ENCODE results near the gene ZNF609.

ZNF609 gene

DNA sequence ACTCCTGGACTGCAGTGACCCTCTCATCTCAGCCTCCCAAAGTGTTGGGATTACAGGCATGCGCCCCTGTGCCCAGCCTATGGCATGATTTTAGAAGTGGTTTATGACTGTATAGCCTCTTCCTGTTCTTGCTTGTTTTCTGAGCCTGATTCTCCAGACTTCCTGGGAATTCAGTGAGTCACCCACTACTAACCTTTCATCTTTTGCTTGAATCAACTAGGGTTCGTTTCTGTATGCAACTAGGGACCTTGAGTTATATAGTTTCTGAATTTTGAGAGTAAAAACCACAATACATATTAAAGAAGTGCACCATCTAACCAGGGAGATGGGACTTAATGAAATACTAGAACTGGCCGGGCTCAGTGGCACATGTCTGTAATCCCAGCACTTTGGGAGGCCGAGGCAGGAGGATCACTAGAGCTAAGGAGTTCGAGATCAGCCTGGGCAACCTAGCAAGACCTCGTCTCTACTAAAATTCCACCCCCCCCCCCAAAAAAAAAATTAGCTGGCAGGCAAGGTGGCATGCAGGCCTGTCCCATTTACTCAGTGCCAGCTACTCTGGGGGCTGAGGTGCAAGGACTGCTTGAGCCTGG lies 76.0 kb downstream of the ZNF609 start:
- DNase-seq (ENCODE audit: low read depth): peak; percentile 83

DNA sequence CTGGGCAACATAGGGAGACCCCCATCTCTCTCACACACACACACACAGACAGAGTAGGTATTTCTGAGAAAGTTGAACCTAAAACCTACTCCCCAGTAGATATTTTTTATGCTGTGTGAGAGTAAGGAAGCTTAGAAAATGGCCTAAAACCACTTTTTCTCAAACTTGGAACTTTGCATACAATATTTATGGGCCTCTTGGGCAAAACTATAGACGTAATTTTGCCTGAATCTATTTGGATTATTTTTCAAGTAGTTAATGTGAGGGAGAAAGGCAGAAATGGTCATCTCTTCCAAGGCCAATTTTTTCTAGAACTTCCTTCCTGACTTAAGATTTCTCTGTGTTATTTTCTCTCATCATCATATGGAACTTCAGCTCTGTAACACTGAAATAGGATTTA lies 81.7 kb downstream of the ZNF609 start:
- no peak for DNase-seq (ENCODE audit: low read depth)

DNA sequence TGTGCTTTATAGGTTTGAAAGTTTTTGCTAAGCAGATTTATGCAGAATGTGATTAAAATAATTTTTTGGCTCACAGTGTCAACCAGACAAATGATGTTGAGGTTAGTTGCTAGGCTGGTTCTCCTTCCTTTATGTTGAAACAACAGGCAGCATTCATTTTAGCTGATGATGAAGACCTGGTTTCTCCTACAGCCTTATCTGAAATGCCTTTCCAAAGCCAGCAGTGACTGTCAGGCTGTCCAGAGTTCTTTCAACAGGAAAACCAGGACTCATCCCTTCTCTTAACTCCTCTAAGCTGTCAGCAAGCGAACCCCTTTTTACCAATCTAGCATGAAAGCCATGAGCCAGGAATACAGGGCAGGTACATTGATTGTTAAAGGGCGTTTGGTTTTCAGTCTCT lies 84.1 kb downstream of the ZNF609 start:
- peak; percentile 85 for DNase-seq (ENCODE audit: low read depth)

DNA sequence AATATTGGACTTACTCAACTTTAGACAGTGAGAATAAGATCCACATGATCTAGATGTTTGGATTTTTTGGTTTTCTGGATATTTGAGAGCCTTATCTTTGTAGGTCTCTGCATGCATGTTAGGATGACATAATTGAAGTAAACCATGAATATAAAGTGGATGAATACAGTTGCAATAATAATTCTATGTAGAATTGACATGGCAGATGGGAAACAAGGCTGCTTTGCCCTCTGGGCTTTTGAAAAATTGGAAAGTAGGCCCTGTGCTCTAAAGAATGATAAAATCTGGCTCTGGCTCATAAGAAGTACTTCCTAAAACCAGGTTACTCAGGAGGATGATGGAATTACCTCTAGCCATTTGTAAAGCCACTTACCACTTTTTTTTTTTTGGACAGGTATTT lies 86.9 kb downstream of the ZNF609 start:
- DNase-seq (ENCODE audit: low read depth): no peak

DNA sequence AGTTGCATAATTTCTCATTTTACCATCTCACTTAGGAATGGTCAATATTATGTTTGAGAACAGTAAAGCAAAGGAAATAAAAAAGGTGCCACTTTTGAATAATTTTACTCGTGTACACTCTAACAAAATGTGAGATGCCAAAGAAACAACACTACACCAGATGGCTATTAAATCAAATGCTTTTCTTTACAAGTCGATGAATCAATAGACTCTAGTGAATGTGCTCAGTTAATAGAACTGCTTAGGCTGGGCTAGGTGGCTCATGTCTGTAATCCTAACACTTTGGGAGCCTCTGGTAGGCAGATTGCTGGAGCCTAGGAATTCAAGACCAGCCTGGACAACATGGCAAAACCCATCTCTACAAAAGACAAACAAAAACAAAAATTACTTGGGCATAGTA lies 87.9 kb downstream of the ZNF609 start:
- DNase-seq (ENCODE audit: low read depth): no peak

DNA sequence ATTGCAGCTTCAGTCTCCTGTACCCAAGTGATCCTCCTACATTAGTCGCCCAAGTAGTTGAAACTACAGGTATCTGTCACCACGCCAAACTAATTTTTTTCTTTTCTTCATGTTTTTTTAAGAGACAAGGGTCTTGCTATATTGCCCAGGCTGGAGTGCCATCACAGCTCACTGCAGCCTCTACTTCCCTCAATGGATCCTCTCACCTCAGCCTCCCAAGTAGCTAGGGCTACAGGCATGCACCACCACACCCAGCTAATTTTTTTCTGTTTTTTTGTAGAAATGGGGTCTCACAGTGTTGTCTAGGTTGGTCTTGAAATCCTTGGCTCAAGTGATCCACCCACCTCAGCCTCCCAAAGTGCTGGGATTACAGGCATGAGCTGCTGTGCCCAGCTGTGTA lies 89.5 kb downstream of the ZNF609 start:
- DNase-seq (ENCODE audit: low read depth): no peak

DNA sequence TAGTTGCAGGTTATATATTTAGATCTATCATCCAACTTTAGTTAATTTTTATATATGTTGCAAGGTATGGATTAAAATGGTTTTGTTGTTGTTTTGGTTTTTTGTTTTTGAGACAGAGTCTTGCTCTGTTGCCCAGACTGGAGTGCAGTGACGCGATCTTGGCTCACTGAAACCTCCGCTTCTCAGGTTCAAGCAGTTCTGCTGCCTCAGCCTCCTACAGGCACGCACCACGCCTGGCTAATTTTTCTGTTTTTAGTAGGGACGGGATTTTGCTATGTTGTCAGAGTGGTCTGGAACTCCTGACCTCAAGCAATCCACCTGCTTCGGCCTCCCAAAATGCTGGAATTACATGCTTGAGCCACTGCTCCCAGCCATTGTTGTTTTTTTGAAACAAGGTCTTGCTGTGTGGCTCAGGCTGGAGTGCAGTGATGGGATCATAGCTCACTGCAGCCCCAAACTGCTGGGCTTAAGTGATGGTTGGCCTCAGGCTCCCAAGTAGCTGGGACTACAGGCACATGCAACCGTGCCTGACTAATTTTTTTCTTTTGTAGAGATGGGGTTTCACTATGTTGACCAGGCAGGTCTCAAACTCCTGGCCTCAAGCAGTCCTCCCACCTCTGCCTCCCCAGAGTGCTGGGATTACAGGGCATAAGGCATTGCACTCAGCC lies 92.0 kb downstream of the ZNF609 start:
- no peak for DNase-seq (ENCODE audit: low read depth)

DNA sequence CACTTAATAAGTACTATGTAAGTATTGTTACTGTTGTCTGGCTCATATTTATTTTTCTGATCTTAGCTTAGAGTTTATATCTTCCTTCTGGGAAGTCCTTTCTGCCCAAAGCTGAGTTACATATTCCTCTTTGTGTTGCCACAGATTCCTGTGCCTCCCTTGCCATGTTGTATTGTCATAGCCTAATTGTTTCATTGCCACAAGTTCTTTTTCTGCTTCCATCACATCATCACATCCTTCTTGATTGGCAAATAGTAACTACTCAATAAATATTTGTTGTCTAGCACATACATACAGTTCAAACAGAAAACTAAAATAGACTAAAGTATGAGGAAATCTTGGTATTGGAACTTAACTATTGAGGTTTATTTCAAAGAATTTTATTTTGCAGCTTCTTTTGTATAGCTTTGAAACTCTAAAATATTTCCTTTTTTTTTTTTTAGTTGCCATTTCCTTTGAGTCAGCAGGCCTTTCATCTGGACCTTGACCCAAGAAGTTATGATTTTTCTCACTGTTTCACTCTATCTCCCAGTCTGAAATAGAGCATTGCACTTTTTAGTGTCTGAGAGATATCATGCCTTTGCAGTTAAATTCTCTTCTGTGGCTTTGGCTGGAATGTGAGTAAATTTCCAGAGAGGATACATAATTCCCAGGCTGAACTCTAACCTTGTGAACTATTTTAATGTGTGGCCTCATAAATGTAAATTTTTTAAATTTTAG lies 98.2 kb downstream of the ZNF609 start:
- peak; percentile 74 for DNase-seq (ENCODE audit: low read depth)

DNA sequence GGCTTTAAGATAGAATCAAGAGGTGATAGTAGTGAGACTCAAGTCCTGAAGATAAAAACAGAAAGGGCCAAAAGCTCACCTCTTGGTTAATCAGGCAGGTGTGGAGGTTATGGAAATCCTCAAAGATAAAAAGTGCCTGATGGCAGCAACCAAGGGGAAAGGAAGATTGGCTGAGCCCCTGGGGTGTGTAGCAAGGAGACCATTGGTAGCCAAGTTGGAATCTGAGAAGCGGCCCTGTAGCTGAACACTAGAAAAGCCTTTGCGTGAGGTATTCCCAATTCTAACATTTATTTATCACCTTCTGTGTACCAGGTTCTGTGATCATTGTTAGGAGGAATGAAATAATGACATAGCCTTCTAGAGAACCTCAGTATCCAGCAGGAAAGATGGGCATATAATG lies 98.9 kb downstream of the ZNF609 start:
- no peak for DNase-seq (ENCODE audit: low read depth)

DNA sequence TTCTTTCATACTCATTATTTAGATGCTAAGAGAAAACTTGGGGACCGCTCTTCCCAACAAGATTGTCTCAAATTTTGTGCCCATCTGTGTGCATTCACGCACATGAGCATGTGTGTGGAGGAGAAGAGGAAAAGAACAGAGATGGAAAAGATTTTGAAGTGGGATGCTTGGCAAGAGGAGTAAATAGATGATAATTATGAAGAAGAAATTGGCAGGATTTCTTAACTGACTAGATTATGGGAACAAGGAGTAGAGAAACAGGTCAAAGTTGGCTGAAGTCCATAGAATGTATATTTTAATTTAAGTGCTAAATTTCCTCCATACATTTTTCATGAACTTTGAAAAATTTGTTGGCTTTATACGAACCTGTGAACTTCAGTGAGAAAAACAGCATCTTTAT lies 100.1 kb downstream of the ZNF609 start:
- no peak for DNase-seq (ENCODE audit: low read depth)

DNA sequence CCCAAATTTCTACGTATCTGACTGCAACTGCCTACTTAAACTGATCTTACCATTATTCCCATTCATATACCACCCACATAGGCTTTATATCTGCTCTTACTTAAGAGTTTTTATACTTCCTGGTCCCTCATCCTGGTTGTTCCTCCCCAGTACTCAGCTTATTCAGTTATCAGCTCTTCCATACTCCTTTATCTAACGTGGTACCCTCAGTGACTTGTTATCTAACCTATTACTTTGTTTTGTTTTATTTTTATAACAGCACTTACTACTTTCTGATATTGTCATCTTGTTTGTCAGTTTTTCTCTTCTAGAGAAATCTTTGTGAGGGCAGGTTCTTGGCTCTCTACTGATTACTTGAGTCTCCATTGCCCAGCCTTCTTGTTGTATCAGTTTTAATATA lies 100.6 kb downstream of the ZNF609 start:
- no peak for DNase-seq (ENCODE audit: low read depth)

DNA sequence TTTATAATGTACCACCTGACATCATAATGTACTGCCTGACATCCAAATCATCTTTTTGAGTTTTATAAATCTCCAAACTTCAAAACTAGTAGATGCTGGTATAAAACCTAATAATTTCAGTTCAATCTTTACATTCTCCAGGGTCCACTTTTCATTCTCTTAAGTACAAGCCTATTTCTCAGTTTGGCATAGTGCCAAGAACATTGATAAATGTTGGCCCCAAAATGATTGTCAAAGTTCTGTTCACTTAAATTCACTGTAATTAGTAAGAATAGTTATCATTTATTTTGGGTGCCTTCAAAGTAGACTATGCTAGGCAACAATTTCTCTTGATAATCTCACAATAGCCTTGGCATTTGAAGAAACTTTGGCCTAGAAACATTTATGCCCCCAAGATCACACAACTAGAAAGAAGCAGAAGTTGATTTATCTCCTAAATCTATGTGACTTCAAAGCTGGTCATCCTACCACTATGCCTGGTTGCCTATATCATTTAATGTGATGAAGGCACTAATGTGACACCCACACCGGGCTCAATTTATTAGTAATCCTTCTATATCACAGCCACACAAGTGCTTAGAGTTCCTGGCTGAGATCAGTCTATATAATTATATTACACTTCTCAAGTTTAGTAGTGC lies 101.7 kb downstream of the ZNF609 start:
- DNase-seq (ENCODE audit: low read depth): no peak

DNA sequence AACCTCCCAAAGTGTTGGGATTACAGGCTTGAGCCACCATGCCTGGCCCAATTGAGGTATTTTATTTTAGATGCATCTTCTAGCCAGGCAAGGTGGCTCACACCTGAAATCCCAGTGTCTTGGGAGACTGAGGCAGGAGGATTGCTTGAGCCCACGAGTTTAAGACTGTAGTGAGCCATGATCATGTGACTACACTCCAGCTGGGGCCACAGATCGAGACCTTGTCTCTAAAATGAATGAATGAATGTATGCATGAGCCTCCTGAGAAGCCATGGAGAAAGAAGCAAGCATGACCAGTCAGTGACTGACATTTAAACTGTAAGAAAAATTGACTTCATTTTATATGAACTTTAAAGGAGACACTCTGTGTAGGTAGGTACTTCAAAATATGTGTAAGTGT lies 105.7 kb downstream of the ZNF609 start:
- DNase-seq (ENCODE audit: low read depth): no peak

DNA sequence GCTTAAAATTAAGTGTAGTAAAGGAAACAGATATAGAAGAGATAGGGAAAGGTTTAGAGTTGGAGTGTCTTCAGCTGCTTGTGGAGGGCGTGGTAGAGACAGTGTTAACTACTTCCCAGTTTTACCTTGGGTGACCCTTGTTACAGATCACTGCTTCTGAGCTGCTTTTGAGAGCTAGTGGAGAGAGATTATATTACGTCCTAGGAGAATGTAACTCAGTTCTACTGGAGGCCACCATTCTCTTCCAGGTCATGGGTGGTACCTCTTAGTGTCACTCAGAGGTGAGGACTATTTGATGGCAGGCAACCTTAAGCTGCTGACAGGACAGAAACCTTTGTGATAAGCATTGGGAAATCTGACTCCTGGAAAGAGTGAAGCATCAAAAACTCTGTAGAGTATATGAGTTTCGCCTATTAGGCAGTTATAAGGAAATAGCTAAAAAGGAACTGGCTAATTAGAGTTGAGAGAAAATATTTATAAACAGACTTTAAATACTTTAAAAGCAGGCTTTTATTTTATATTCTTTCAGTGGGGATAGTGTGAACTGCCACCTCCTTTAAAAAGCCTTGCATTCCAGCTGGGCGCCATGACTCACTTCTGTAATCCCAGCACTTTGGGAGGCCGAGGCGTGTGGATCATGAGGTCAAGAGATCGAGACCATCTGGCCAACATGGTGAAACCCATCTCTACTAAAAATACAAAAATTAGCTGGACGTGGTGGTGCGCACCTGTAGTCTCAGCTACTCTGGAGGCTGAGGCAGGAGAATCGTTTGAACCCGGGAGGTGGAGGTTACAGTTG lies 106.5 kb downstream of the ZNF609 start:
- DNase-seq (ENCODE audit: low read depth): peak; percentile 37

DNA sequence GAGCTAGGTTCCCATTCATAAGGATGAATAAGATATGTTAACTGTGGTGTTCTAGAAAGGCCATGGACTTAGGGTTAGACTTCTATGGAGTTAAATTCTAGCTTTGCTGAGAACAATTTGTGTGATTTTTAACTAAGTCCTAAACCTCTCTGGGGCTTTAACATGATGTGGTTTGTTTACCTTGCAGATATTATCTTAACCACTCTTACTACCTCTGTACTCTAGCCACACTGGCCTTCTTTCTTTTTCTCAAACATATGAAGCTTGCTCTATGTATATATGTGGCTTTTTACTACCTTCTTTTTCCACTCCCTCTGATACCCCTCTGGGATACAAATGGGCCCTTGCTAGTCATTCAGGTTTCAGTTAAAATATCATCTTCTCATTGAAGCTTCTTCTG lies 108.4 kb downstream of the ZNF609 start:
- DNase-seq (ENCODE audit: low read depth): no peak

DNA sequence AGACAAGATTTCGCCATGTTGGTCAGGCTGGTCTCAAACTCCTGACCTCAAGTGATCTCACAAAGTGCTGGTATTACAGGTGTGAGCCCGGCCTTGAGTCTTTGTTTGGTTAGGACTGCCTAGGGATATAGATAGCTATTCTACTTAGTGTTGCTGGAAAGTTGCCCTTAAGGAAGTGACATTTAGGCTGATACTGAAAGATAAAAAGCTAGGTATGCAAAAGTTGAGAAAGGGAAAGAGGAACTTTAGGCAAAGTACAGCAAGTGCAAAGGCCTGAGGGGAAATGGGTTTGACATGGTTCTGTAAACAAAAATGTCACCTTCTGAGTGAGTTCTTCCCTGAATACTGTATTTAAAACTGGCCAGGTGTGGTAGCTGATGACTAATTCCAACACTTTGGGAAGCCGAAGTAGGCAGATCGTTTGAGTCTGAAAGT lies 111.5 kb downstream of the ZNF609 start:
- DNase-seq (ENCODE audit: low read depth): no peak

DNA sequence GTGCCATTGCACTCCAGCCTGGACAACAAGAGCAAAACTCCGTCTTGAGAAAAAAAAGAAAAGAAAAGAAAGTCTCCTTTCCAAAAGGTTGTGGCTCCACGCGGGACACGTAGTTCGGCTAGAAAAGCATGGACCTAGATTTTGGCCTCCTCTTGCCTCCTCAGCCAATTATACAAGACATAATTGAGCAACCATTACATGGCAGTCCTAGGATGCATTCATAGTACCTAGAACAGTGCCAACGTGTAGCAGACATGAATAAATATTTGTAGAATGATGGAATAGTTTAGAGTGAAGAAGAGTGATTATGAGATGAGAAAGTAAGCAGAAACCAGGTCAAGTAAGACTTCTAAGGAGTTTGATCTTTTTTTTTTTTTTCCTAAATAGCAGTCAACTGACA lies 112.5 kb downstream of the ZNF609 start:
- DNase-seq (ENCODE audit: low read depth): no peak

DNA sequence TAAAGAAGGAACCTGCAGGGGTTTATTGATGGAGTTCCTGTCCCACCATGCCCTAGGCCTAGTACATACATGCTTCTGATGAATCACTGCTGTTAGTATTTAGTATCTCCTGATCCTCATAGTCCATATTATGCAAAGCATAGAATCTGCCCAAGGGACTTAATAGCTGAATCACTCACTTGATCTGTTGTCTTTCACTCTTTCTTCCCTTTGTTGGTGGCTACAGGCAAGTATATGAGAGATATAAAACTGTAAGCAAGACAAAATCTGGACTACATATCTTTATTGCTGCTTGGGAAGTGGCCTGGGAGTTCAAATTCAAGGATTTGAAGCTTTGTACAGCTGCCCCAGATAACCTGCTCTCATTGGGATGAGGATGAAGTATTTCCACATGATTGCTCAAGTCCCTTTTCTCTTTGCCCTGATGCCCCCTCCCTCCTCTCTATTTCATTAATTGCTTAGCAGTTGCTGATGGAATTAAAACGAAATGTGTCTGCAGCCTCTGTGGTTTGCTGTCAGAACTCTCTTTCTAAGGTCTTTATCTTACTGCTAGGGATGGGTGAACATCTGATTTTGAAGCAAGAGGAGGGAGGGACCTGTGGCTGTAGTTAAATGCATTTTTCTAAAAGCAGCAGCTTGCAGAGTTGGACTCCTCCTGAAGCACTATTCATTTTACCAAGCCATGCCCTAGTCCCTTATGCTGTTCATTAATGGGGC lies 114.1 kb downstream of the ZNF609 start:
- DNase-seq (ENCODE audit: low read depth): peak; percentile 76

DNA sequence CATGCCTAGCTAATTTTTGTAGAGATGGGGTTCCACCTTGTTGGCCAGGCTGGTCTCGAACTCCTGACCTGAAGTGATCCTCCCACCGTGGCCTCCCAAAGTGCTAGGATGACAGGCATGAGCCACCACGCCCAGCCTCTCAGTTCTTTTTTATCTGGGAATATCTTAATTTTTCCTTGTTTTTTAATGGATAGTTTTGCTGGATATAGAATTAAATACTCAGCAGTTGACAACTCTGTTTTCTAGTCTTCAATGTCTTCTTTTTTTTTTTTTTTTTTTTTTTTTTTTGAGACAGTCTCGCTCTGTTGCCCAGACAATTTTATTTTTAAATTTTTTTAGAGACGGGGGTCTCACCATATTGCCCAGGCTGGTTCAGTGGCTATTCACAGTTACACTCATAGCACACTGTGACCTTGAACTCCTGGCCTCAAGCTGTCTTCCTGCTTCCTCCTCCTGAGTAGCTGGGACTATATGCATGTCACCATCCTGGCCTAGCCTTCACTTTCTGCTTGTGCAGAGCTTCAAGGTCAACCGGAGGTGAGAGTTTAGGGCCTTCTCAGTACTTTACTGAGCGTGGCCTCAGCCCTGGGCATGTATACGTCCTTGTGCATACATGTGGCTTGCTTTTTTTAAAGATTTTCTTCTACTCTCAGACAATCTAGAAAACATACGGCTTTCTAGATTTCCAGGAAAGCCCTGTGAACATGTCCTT lies 120.5 kb downstream of the ZNF609 start:
- DNase-seq (ENCODE audit: low read depth): no peak

DNA sequence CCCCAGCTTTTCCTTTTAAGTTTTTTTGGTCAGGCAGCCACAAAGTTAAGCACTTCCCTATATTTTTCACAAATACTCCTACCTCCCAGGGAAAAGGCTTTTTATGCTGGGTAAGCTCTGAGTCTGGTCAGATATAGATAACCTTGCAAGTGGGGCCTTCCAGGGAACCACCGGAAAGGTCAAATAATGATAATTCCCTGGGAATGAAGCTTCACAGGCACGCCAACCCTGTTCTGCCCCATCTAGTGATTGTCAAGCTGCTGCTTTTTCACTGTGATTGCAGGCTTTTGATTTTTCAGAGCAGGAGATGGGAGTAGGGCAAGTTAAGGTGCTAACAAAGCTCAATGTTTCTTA lies 121.0 kb downstream of the ZNF609 start:
- no peak for DNase-seq (ENCODE audit: low read depth)

DNA sequence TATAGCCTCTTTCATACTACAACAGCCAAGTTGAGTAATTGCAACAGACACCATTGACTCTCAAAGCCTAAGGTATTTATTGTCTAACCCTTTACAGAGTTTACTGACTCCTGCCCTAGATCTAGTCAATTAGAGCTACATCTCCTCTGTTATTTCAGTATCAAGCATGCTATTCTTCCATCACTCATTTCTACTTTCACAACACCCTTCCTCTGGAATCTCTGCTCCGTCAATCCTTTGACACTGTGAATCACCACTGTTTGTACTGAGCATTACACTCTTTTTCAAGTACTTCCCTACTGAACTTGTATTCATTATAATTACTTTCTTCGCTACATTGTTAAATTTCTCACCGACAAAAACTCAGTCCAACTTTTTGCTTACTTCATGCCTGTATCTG lies 121.8 kb downstream of the ZNF609 start:
- DNase-seq (ENCODE audit: low read depth): peak; percentile 93
